H1 (cell line): Measurements from ENCODE around the gene RPTOR. TPM values are rescaled to one million over a fixed set of nuclear protein-coding genes. Genes with fewer than 3 reads are reported as not detected.

ENCODE experiments used
- CTCF ChIA-PET: fragments of 300-600 bp; sonication (Branson Sonifier 250); formaldehyde crosslinking; loops from one replicate; lab custom pipeline; 2021; ENCODE audit not compliant: partially characterized antibody; lab: Charles Lee
- POLR2A ChIA-PET: fragments of 300-600 bp; sonication (Branson Sonifier 250); formaldehyde crosslinking; loops from one replicate; lab custom pipeline; 2021; ENCODE audit warnings: inconsistent platforms; ENCODE audit not compliant: partially characterized antibody; lab: Charles Lee
- DNase-seq, 2 experiments: peaks; one replicate each; pipeline versions ENCODE4 v3.0.0 to v3.0.0-alpha.2; 2010 to 2022; ENCODE audit warnings: low spot score in 2 of 2, low read depth in 1 of 2, mixed read lengths in 1 of 2
- FAIRE-seq: peaks from 2 replicates; lab custom pipeline; 2011; peaks lifted over from hg19 to GRCh38; lab: Jason Lieb, UNC
- H2AFZ ChIP-seq: 2 replicates; pipeline ENCODE4 v1.8.1; 2012; ENCODE audit warnings: low read length, inconsistent platforms
- H2AK5ac ChIP-seq: 2 replicates; pipeline ENCODE4 v1.6.1; 2013; ENCODE audit warnings: low read depth, low read length
- H2BK120ac ChIP-seq: replicated peaks from 2 replicates; pipeline ENCODE3; 2013; ENCODE audit warnings: low read depth, low read length, inconsistent platforms
- H2BK12ac ChIP-seq: 2 replicates; pipeline ENCODE4 v1.6.1; 2013; ENCODE audit warnings: low read depth, low read length
- H2BK15ac ChIP-seq: 2 replicates; pipeline ENCODE4 v1.6.1; 2013; ENCODE audit warnings: low read length
- H2BK20ac ChIP-seq: 2 replicates; pipeline ENCODE4 v1.6.1; 2013; ENCODE audit warnings: low read length
- H2BK5ac ChIP-seq: 2 replicates; pipeline ENCODE4 v1.6.1; 2013; ENCODE audit warnings: low read depth, low read length
- H3K14ac ChIP-seq: 2 replicates; pipeline ENCODE4 v1.6.1; 2013; ENCODE audit warnings: inconsistent platforms; ENCODE audit not compliant: insufficient read length
- H3K18ac ChIP-seq: 2 replicates; pipeline ENCODE4 v1.6.1; 2013; ENCODE audit warnings: low read length; ENCODE audit errors: extremely low read depth
- H3K23ac ChIP-seq: 2 replicates; pipeline ENCODE4 v1.6.1; 2013; ENCODE audit warnings: inconsistent platforms; ENCODE audit not compliant: insufficient read length
- H3K23me2 ChIP-seq: 2 replicates; pipeline ENCODE4 v1.6.1; 2013; ENCODE audit warnings: low read depth, low read length
- H3K27ac ChIP-seq: 2 replicates; pipeline ENCODE4 v1.6.1; 2011; ENCODE audit warnings: low read depth, low read length, inconsistent platforms
- H3K27me3 ChIP-seq, 4 experiments: replicated peaks in 1 of 4; 1 replicate in 1 of 4; 2 replicates in 3 of 4; pipeline versions ENCODE4 v1.6.1 to v1.8.1; 2011 to 2013; ENCODE audit warnings: low read length in 3 of 4, mild to moderate bottlenecking in 3 of 4, inconsistent platforms in 2 of 4, mixed read lengths in 2 of 4, moderate library complexity in 1 of 4; ENCODE audit not compliant: control insufficient read depth in 3 of 4, insufficient read depth in 3 of 4; ENCODE audit errors: extremely low read depth in 1 of 4
- H3K36me3 ChIP-seq, 4 experiments: 2 replicates each; pipeline versions ENCODE4 v1.6.1 to v1.8.1; 2011 to 2013; ENCODE audit warnings: mild to moderate bottlenecking in 4 of 4, low read length in 3 of 4, moderate library complexity in 2 of 4, control low read depth in 1 of 4, inconsistent platforms in 1 of 4; ENCODE audit not compliant: insufficient read depth in 4 of 4, control insufficient read depth in 2 of 4
- H3K4ac ChIP-seq: replicated peaks from 2 replicates; pipeline ENCODE3; 2013; ENCODE audit warnings: low read length, low read depth, mixed read lengths, inconsistent platforms; ENCODE audit not compliant: insufficient read length
- H3K4me1 ChIP-seq, 4 experiments: replicated peaks in 1 of 4; 1 replicate in 1 of 4; 2 replicates in 3 of 4; pipeline versions ENCODE4 v1.6.1 to v1.8.1; 2011 to 2013; ENCODE audit warnings: low read length in 3 of 4, inconsistent platforms in 2 of 4, mixed read lengths in 1 of 4; ENCODE audit not compliant: insufficient read depth in 4 of 4, control insufficient read depth in 3 of 4
- H3K4me2 ChIP-seq, 2 experiments: 2 replicates each; pipeline versions ENCODE4 v1.6.1 to v1.8.1; 2011 to 2013; ENCODE audit warnings: low read depth in 2 of 2, low read length in 2 of 2, control low read depth in 1 of 2, inconsistent platforms in 1 of 2, mild to moderate bottlenecking in 1 of 2; ENCODE audit not compliant: insufficient read depth in 1 of 2
- H3K4me3 ChIP-seq, 4 experiments: fragments of 200-600, 300-600 bp in 1 of 4; sonication (generic), shearing (Covaris generic), sonication (Bioruptor Twin) in 1 of 4; 2 replicates each; pipeline versions ENCODE4 v1.5.1 to v1.8.1; 2011 to 2016; ENCODE audit warnings: low read length in 4 of 4, low read depth in 3 of 4, control low read depth in 2 of 4, inconsistent platforms in 2 of 4, mild to moderate bottlenecking in 2 of 4, mixed read lengths in 1 of 4, moderate library complexity in 1 of 4; ENCODE audit not compliant: insufficient read depth in 2 of 4; ENCODE audit errors: extremely low read depth in 1 of 4
- H3K56ac ChIP-seq: replicated peaks from 2 replicates; pipeline ENCODE3; 2013; ENCODE audit warnings: low read depth, mild to moderate bottlenecking, mixed read lengths, low read length, inconsistent platforms; ENCODE audit not compliant: insufficient read length
- H3K79me1 ChIP-seq: 2 replicates; pipeline ENCODE4 v1.6.1; 2013; ENCODE audit warnings: low read depth, low read length, control low read depth
- H3K79me2 ChIP-seq, 2 experiments: 2 replicates each; pipeline versions ENCODE4 v1.6.1 to v1.8.1; 2012 to 2013; ENCODE audit warnings: low read length in 2 of 2, mild to moderate bottlenecking in 2 of 2, inconsistent platforms in 1 of 2; ENCODE audit not compliant: insufficient read depth in 2 of 2, control insufficient read depth in 1 of 2
- H3K9ac ChIP-seq, 4 experiments: replicated peaks in 1 of 4; 1 replicate in 1 of 4; 2 replicates in 3 of 4; pipeline versions ENCODE4 v1.6.1 to v1.8.1; 2011 to 2013; ENCODE audit warnings: low read depth in 3 of 4, low read length in 3 of 4, control low read depth in 2 of 4, mild to moderate bottlenecking in 2 of 4, moderate library complexity in 2 of 4, inconsistent platforms in 1 of 4; ENCODE audit errors: extremely low read depth in 1 of 4
- H3K9me3 ChIP-seq, 2 experiments: 2 replicates each; pipeline versions ENCODE4 v1.6.1 to v1.8.1; 2012 to 2013; ENCODE audit warnings: mild to moderate bottlenecking in 2 of 2, moderate library complexity in 2 of 2, control low read depth in 1 of 2, inconsistent platforms in 1 of 2, low read depth in 1 of 2, low read length in 1 of 2, mixed read lengths in 1 of 2; ENCODE audit not compliant: insufficient read depth in 2 of 2
- H4K20me1 ChIP-seq, 2 experiments: replicated peaks in 1 of 2; 2 replicates each; pipeline versions ENCODE3 to v1.8.1; 2011 to 2013; ENCODE audit warnings: inconsistent platforms in 2 of 2, low read length in 2 of 2, mild to moderate bottlenecking in 1 of 2; ENCODE audit not compliant: insufficient read depth in 2 of 2, control insufficient read depth in 1 of 2
- H4K5ac ChIP-seq: 2 replicates; pipeline ENCODE4 v1.6.1; 2013; ENCODE audit warnings: low read length, low read depth, mixed read lengths, inconsistent platforms; ENCODE audit not compliant: insufficient read length
- H4K8ac ChIP-seq: 2 replicates; pipeline ENCODE4 v1.8.0; 2013; ENCODE audit warnings: mild to moderate bottlenecking, moderate library complexity, low read length, inconsistent platforms; ENCODE audit not compliant: insufficient read depth; ENCODE audit errors: extremely low read depth
- H4K91ac ChIP-seq: replicated peaks from 2 replicates; pipeline ENCODE3; 2013; ENCODE audit warnings: low read length, mixed read lengths, inconsistent platforms; ENCODE audit not compliant: insufficient read length
- BCL11A ChIP-seq, 2 experiments: IDR thresholded peaks; one replicate each; pipeline ENCODE4 v1.6.1; 2011; ENCODE audit warnings: low read depth in 2 of 2, low read length in 2 of 2, mild to moderate bottlenecking in 2 of 2
- CEBPB ChIP-seq: IDR thresholded peaks from 2 replicates; pipeline ENCODE4 v1.6.1; 2012; ENCODE audit warnings: low read depth, low read length
- TAF1 ChIP-seq: IDR thresholded peaks from 2 replicates; pipeline ENCODE4 v1.6.1; 2011; ENCODE audit warnings: mild to moderate bottlenecking, low read depth, low read length
- WGBS, 2 experiments: shearing (Covaris generic) in 1 of 2; methylation state at CpG; one replicate each; pipeline versions ENCODE4 v1.1.6 to v1.1.7; 2013 to 2015; ENCODE audit warnings: low lambda C conversion rate in 2 of 2, mixed read lengths in 2 of 2, inconsistent platforms in 1 of 2, low coverage in 1 of 2, missing lambda C conversion rate in 1 of 2; ENCODE audit not compliant: insufficient replicate concordance in 2 of 2, insufficient coverage in 1 of 2, insufficient read length in 1 of 2; ENCODE audit errors: extremely low coverage in 1 of 2, missing lambda C conversion rate in 1 of 2; 5-methylcytosine and 5-hydroxymethylcytosine counted together
- polyA plus RNA-seq, 7 experiments: library from polyadenylated mRNA; depleted of rRNA in 3 of 7; stranded (reverse) in 5 of 7; unstranded in 2 of 7; fragments of >200 nt in 5 of 7; fragments of 200-250 nt in 2 of 7; gene quantifications; 1 replicate in 5 of 7; 2 replicates in 1 of 7; 4 replicates in 1 of 7; pipeline versions ENCODE4 v1.2.1 to v1.2.3, GENCODE V29; 2011 to 2013; ENCODE audit warnings: missing spikeins in 2 of 7, mixed read lengths in 2 of 7
- total RNA-seq: library from RNA; stranded (reverse); fragmentation: NEBNext Ultra II Directional; extraction: Animal tissue kit (Norgen Biotek cat#: 25700); gene quantifications from 2 replicates; pipeline ENCODE4 v1.2.1, GENCODE V29; 2021

RPTOR gene
- total and polyA plus RNA-seq, 2 of the 8 experiments (the other 6 are each of a cell fraction or from before 2014, with no cell fraction given): 6.9 to 28.7 TPM

- Histone ChIP-seq H3K79me1 (no peaks in the 10 kb centered on the region; the same call in 1 of the 2 replicates), H4K8ac (no peak overlapping the region), H3K23ac (no peak overlapping the region), H2BK20ac (no peak overlapping the region), H3K4ac (no peak overlapping the region), H3K79me2 (no peaks in the 10 kb centered on the region), H3K23me2 (no peaks in the 10 kb centered on the region), H3K56ac (no peak overlapping the region), H3K4me3 (no peak overlapping the region), H3K36me3 (no peaks in the 10 kb centered on the region), H3K27ac (no peak overlapping the region), H2BK12ac (no peak overlapping the region), H3K9me3 (no peaks in the 10 kb centered on the region), H3K9ac (no peak overlapping the region), H3K4me1 (no peaks in the 10 kb centered on the region; a peak in 1 of 7 replicates), H2AK5ac (no peak overlapping the region), H3K14ac (no peak overlapping the region), H2BK120ac (no peak overlapping the region), H4K5ac (no peak overlapping the region), H4K20me1 (peaks cover 0 to 3% of the 10 kb centered on the region in 2 experiments), H3K27me3 (no peaks in the 10 kb centered on the region), H3K4me2 (no peak overlapping the region), H2AFZ (no peak overlapping the region), H2BK5ac (no peak overlapping the region), H3K18ac (no peak overlapping the region), H4K91ac (no peak overlapping the region), H2BK15ac (no peak overlapping the region)
- DNase-seq (no peak), FAIRE-seq (no peak)
- CTCF ChIA-PET: interaction anchor here (0.6 to 1.6 kb wide), 4 partner anchors 9 to 52 kb away, joined by 3 read pairs; no protein-coding TSS in a partner anchor
- POLR2A ChIA-PET: no interaction called here
- WGBS, 2 experiments: 95% methylated on average over 9 of the region's 9 CpGs; no CpG with 5 or more reads in 1 of the 2 experiments
- TF ChIP-seq TAF1 (no peak), BCL11A (IDR thresholded peaks at IDR 0.05; ENCODE audit: low read depth in 2 of 2, low read length in 2 of 2) (no peak), CEBPB (no peak)
Measured at GRCh38 chr17:80814491-80814890, 269.9 kb downstream of the RPTOR start.
